Ectodermal cell (in vitro differentiated cells): ENCODE data around the gene MRPL27.
A peak's percentile ranks its signal among the peaks of the same experiment; 100 is the strongest.

Source experiments
- H3K27ac ChIP-seq: 2 replicates; pipeline ENCODE4 v1.7.0; 2013; ENCODE audit warnings: mild to moderate bottlenecking, low read depth, low read length; ENCODE audit not compliant: insufficient read depth, poor library complexity, severe bottlenecking
- H3K27me3 ChIP-seq: 2 replicates; pipeline ENCODE4 v1.7.0; 2013; ENCODE audit warnings: mild to moderate bottlenecking, low read length; ENCODE audit not compliant: insufficient read depth, control insufficient read depth, poor library complexity, severe bottlenecking
- H3K36me3 ChIP-seq: one replicate; pipeline ENCODE4 v1.7.0; 2013; ENCODE audit warnings: low read length; ENCODE audit not compliant: control insufficient read depth, insufficient read depth
- H3K4me1 ChIP-seq: one replicate; pipeline ENCODE4 v1.7.0; 2013; ENCODE audit warnings: low read length; ENCODE audit not compliant: control insufficient read depth, insufficient read depth
- H3K4me3 ChIP-seq: 2 replicates; pipeline ENCODE4 v1.7.0; 2013; ENCODE audit warnings: low read depth, low read length, control low read depth; ENCODE audit not compliant: insufficient read depth
- H3K9me3 ChIP-seq: 2 replicates; pipeline ENCODE4 v1.7.0; 2013; ENCODE audit warnings: mild to moderate bottlenecking, low read length, moderate library complexity; ENCODE audit not compliant: control insufficient read depth
- WGBS, 2 experiments: methylation state at CpG; one replicate each; pipeline ENCODE4 v1.1.7; 2013; ENCODE audit warnings: missing lambda C conversion rate in 2 of 2; 5-methylcytosine and 5-hydroxymethylcytosine counted together

Gene MRPL27

DNA sequence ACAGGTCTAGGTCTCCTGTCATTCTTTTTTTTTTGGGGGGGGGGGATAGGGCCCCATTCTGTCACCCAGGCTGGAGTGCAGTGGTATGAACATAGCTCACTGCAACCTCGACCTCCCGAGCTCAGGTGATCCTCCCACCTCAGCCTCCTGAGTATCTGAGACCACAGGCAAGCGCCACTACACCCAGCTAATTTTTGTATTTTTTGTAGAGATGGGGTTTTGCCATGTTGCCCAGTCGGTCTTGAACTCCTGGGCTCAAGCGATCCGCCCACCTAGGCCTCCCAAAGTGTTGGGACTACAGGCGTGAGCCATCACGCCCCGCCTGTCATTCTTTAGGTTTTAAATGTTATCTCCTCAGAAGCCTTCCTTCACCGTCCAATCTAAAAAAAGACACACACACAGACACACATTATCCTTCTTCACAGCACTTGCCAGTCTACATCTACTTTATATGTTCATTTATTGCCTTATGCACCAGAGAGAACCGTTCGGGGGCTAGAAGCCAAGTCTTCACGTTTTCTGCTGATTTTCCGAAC is 694 bp downstream of the MRPL27 start:
- peak overlapping the region; percentile 95 for H3K4me3 ChIP-seq
- no peaks in the 10 kb centered on the region for H3K9me3 ChIP-seq
- WGBS, 2 experiments = 34 to 37% methylated on average over 14 of the region's 14 CpGs
- no peaks in the 10 kb centered on the region for H3K4me1 ChIP-seq
- H3K27ac ChIP-seq = no peak overlapping the region
- H3K36me3 ChIP-seq = peaks cover 33% of the 10 kb centered on the region
- H3K27me3 ChIP-seq = no peaks in the 10 kb centered on the region

DNA sequence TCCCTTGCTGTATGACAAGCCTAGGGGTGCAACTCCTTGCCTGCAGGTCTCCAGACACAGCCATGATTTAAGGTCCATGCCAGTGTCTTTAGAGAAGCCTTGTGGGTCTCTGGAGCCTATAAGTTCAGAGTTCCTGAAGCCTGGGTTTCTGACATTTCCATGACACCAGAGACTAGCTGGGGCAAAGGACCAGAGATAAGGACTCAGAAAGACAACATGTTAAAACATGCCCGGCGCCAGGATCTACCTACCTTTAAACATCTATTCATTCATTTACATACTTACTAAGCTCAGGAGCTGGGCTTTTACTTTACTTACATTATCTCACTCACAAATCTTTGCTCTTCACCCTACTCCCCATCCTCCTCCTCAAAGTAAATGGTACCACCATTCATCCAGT is 1.5 kb downstream of the MRPL27 start:
- no peaks in the 10 kb centered on the region for H3K4me1 ChIP-seq
- 90 to 91% methylated on average over 2 of the region's 2 CpGs for WGBS, 2 experiments
- H3K9me3 ChIP-seq = no peaks in the 10 kb centered on the region
- no peaks in the 10 kb centered on the region for H3K27me3 ChIP-seq
- no peak overlapping the region for H3K27ac ChIP-seq
- peaks cover 38% of the 10 kb centered on the region for H3K36me3 ChIP-seq
- H3K4me3 ChIP-seq = no peak overlapping the region

DNA sequence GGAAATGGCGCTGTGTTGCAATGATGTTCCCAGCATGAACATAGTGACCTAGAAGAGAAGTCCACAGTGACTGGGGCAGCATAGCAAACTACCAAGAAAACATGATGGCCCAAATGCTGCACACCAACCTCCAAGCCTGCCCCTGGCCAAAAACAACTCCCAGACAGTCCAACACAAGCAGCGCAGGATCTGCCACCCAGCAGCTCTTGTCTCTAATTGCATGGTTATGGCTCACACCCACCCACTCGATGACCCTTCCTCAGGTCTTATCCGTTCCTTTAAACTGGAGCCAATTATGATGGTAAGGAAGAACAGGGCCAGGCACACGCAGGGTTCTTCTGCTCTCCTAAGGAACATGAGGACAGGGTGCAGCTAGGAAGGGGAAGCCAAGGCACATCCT is 2.9 kb downstream of the MRPL27 start:
- Histone ChIP-seq H3K36me3 (peaks cover 35% of the 10 kb centered on the region), H3K27ac (no peak overlapping the region), H3K4me3 (no peak overlapping the region), H3K27me3 (no peaks in the 10 kb centered on the region), H3K9me3 (no peaks in the 10 kb centered on the region), H3K4me1 (peaks cover 2% of the 10 kb centered on the region)
- 92 to 96% methylated on average over 5 of the region's 5 CpGs for WGBS, 2 experiments

DNA sequence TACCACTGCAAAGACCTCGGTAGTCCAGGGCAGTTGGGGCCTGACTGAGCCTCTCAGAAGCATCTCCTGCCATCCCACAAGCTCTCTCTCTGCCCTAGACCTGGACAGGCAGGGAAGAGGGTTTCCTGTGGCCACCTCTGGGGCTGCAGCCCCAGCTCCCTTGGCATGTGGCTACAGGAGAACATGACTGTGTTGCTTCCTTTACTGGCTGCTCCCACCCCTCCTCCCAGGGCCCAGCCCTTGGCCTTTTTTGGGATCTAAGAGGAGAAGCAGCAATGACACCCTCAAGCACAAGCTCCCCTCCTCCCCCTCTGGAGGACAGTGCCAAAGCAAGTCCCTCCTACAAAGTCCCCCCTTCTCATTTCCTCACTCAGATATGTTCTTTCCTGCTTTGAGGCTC is 5.6 kb downstream of the MRPL27 start:
- H3K4me1 ChIP-seq = peaks cover 24% of the 10 kb centered on the region
- no peak overlapping the region for H3K27ac ChIP-seq
- 87 to 95% methylated on average over 1 of the region's 1 CpG for WGBS, 2 experiments
- peaks cover 35% of the 10 kb centered on the region for H3K36me3 ChIP-seq
- H3K27me3 ChIP-seq = no peaks in the 10 kb centered on the region
- H3K4me3 ChIP-seq = no peak overlapping the region
- H3K9me3 ChIP-seq = no peaks in the 10 kb centered on the region

DNA sequence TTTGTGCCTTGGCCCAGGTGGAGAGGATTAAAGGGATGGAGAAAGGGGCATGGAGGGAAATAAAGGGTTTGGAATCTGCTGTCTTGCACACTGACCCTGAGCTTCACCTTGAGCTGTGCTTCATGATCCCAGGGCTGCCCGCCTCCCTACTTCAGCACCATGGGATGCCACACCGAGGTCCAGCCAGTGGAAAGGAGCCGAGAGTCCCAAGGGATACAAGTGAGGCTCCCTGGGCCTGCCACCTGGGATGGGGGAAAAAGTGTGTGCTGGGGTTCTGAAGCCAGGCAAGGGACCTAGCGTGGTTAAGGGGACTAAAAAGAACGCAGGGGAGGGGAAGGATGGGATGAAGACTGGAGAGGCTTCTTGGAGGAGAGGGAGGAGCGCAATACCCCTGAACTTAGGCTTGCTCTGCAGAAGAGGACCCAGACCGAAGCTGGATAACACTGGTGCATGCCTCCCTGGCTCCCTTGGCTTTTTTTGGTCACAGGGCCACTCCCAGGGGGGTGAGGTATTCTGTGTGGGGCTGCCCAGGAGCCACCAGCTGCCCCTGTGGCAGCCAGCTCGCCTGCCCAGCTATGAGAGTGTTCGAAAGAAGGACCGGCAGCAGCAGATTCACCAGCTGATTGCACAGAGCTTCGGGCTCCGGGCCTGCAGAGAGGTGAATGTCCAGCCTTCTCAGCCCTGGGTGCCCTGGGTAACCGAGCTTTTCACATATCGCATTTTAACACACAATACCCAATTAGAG is 7.2 kb downstream of the MRPL27 start:
- H3K27ac ChIP-seq = no peak overlapping the region
- peaks cover 35% of the 10 kb centered on the region for H3K36me3 ChIP-seq
- H3K4me1 ChIP-seq = peaks cover 29% of the 10 kb centered on the region
- H3K9me3 ChIP-seq = no peaks in the 10 kb centered on the region
- no peak overlapping the region for H3K4me3 ChIP-seq
- H3K27me3 ChIP-seq = no peaks in the 10 kb centered on the region
- WGBS, 2 experiments = 91 to 93% methylated on average over 14 of the region's 14 CpGs

DNA sequence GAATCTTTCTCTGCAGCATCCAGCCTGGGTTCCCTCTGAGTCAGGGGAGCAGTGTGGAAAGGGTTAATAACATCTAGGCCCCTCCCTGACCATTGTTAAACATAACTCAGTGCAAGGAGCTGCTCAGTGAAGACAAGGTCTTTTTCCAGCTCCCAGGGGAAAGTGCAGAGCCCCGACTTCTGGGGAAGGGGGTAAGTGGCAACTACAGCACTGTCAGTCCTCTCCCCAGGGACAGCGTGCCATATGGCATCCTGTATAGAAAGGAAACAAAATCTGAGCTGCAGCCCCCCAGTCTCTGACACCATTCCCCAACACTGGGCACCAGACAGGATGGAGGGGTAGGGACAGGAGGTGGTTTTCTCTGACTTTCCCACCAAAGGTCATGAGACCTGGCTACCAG is 7.8 kb downstream of the MRPL27 start:
- Histone ChIP-seq H3K4me3 (no peak overlapping the region), H3K4me1 (peaks cover 29% of the 10 kb centered on the region), H3K27ac (no peak overlapping the region), H3K36me3 (peaks cover 28% of the 10 kb centered on the region), H3K9me3 (no peaks in the 10 kb centered on the region), H3K27me3 (no peaks in the 10 kb centered on the region)
- 61 to 62% methylated on average over 2 of the region's 2 CpGs for WGBS, 2 experiments

DNA sequence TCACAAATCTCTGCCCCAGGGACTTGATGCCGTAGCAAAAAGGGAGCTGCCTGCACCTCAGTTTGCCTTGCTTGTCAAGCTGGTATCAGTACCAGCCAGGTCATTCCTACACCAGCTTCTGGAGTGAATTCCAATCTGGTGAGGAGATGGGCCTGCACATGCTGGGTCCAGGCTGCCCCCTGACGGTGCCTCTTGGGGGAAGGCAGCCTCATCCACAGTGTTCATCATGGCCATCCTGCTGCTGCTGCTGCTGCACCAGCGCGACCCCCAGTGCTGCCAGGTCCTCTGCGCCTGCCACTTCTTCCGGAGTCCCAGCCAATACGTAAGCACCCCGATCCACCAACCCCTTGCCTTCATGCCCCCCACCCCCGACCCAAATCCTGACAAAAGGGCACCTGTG is 8.3 kb downstream of the MRPL27 start:
- Histone ChIP-seq H3K27me3 (no peaks in the 10 kb centered on the region), H3K9me3 (no peaks in the 10 kb centered on the region), H3K4me3 (no peak overlapping the region), H3K27ac (no peak overlapping the region), H3K36me3 (peaks cover 24% of the 10 kb centered on the region), H3K4me1 (peaks cover 29% of the 10 kb centered on the region)
- WGBS, 2 experiments = 67 to 68% methylated on average over 9 of the region's 9 CpGs

DNA sequence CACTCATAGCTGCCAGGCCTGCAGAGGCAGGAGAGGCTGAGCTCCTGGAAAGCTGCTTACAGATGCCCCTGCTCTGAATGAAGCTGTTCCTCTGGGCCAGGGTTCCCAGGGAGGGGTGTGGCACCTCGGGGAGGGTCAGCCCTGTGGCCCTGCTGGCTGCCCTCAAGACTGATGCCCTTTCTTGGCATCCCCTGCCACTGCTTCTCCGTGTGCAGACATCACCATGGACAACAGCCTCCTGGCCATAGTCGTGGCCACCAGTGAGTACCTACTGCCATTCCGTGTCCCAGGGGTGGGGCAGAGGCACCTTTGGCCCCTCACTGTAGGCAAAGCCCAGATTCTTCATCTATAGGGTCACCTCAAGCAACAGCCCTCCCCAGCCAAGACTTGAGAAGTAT is 8.9 kb downstream of the MRPL27 start:
- Histone ChIP-seq H3K27me3 (no peaks in the 10 kb centered on the region), H3K36me3 (peaks cover 19% of the 10 kb centered on the region), H3K4me1 (peaks cover 29% of the 10 kb centered on the region), H3K4me3 (no peak overlapping the region), H3K9me3 (no peaks in the 10 kb centered on the region), H3K27ac (peak overlapping the region; percentile 36)
- 68 to 69% methylated on average over 4 of the region's 4 CpGs for WGBS, 2 experiments

DNA sequence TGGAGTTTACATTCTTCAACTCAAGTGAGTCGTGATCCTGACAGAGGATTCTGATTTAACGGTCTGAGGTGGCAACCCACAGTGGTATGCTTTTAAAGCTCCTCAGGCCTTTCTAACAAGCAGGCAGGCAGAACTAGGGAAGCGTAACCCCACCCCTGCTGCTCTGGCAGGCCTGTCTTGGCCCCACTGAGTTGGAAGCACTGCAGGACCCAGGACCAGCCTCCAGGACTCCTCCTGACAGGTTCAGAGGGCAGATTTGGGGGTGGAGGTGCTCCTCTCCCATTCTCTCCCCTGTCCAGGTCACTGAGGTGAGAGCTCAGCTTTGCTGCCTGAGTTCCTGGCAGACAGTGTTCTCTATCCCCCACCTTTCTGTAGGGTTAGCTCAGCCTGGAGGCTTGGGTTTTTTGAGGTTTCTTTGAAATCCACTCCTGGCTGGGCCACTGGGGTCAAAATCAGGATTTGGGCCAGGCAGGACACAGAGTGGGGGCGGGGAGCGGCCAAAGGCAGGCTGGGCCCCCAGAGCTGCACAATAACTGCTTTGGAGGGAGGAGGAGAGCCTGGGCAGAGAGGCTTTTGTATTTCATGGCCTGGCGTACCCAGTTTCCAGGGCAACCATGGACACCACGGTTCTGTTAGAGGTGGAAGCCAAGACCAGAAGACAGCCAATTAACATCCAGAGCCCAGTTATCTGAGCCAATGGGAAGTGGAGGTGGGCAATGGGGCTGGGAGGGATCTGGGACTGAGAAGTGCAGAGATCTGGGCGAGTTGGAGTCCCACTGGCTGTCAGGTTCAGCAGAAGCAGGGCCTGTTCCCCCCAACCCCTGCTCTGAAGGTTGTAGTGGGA is 9.5 kb downstream of the MRPL27 start:
- WGBS, 2 experiments = 18% methylated on average over 8 of the region's 8 CpGs
- Histone ChIP-seq H3K27me3 (no peaks in the 10 kb centered on the region), H3K36me3 (peaks cover 24% of the 10 kb centered on the region), H3K4me1 (peaks cover 29% of the 10 kb centered on the region), H3K27ac (peak overlapping the region; percentile 89), H3K9me3 (no peaks in the 10 kb centered on the region), H3K4me3 (no peak overlapping the region)

DNA sequence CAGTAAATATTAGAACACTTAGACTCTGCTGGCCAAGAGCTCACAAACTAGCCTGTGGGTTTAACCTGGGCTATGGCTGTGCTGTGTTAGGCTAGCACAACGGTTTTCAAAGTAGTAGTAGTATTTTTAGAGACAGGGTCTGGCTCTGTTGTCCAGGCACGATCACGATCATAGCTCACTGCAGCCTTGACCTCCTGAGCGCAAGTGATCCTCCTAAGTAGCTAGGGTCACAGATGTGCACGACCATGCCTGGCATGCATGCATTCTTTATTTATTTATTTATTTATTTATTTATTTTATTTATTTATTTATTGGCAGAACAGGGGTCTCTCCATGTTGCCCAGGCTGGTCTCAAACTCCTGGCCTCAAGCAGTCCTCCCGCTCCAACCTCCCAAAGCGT is 10.3 kb downstream of the MRPL27 start:
- no peak overlapping the region for H3K27ac ChIP-seq
- peaks cover 21% of the 10 kb centered on the region for H3K36me3 ChIP-seq
- no peaks in the 10 kb centered on the region for H3K9me3 ChIP-seq
- peaks cover 29% of the 10 kb centered on the region for H3K4me1 ChIP-seq
- WGBS, 2 experiments = 90% methylated on average over 6 to 7 of the region's 7 CpGs
- no peak overlapping the region for H3K4me3 ChIP-seq
- no peaks in the 10 kb centered on the region for H3K27me3 ChIP-seq
